Pancreas (tissue), 10 donors: Measurements from ENCODE around the gene TLNRD1. TPM values are rescaled to one million over a fixed set of nuclear protein-coding genes. Genes with fewer than 3 reads are reported as not detected.

ENCODE experiments used
- ATAC-seq, 4 donors: fragments of 200-7000 bp; cut with Tn5 transposase; one replicate each; pipeline versions ENCODE4 v1.8.0 to v1.9.1; 2020; ENCODE audit warnings: mild to moderate bottlenecking in 4 of 4, moderate library complexity in 4 of 4
- DNase-seq, 6 donors: peaks; one replicate each; pipeline ENCODE4 v3.0.0-alpha.2; 2020
- FAIRE-seq: peaks from 2 replicates; lab custom pipeline; 2012; peaks lifted over from hg19 to GRCh38; lab: Jason Lieb, UNC
- H3K27ac ChIP-seq, 4 donors: fragments of 200-600 bp; sonication (generic); 1 replicate in 3 of 4; 2 replicates in 1 of 4; pipeline versions ENCODE4 v1.5.0 to v1.8.0; 2020
- H3K27me3 ChIP-seq, 4 donors: fragments of 200-600 bp; one replicate each; pipeline ENCODE4 v1.8.0; 2021
- H3K36me3 ChIP-seq, 3 donors: fragments of 200-600 bp; sonication (generic) in 1 of 3; one replicate each; pipeline versions ENCODE4 v1.5.0 to v1.8.0; 2020 to 2021
- H3K4me1 ChIP-seq, 3 donors: fragments of 200-600 bp; one replicate each; pipeline ENCODE4 v1.8.0; 2021
- H3K4me3 ChIP-seq, 4 donors: fragments of 200-600 bp; sonication (generic) in 2 of 4; one replicate each; pipeline versions ENCODE4 v1.5.0 to v1.8.0; 2020 to 2021
- H3K9me3 ChIP-seq, 4 donors: fragments of 200-600 bp; one replicate each; pipeline ENCODE4 v1.8.0; 2021
- WGBS, 2 donors: extraction: QIAGEN DNeasy Blood & Tissue Kit; methylation state at CpG; one replicate each; pipeline ENCODE4 v1.1.7; 2013; 5-methylcytosine and 5-hydroxymethylcytosine counted together
- intact Hi-C, 3 donors: fragments of 100-400 bp; cut with DNase I; formaldehyde crosslinking; loops; one replicate each; pipeline versions ENCODE4 v1.11.1 to v1.14.2; 2022
- polyA plus RNA-seq, 2 donors: library from polyadenylated mRNA; stranded (reverse); fragments of 200-250 nt; gene quantifications; one replicate each; pipeline ENCODE4 v1.2.3, GENCODE V29; 2013
- total RNA-seq, 6 donors: library from RNA; stranded (reverse); fragmentation: NEBNext Ultra II Directional in 4 of 6; extraction: Animal tissue kit (Norgen Biotek cat#: 25700) in 4 of 6; gene quantifications; one replicate each; pipeline versions ENCODE4 v1.2.1 to v1.2.4, GENCODE V29; 2021 to 2023
- TF ChIP-seq, protein P1 (sequence below), 4 donors: fragments of 200-600 bp; sonication (generic) in 3 of 4; IDR thresholded peaks; one replicate each; pipeline versions ENCODE4 v1.5.0 to v1.8.0; 2021; ENCODE audit warnings: antibody characterized with exemption in 4 of 4
- donor health status: healthy with polysubstance abuse.
- donor health status: DM: no; HTN: no; CAD: no; lungs with moderate emphysema.
- donor health status: DM: no; HTN: no; CAD: no.
- donor health status: control.
- donor health status: control.
- donor health status: Bipolar disorder and iron deficiency.
- donor health status: DM: yes; HTN: yes; CAD: no.
- donor health status: DM: no; HTN: no; CAD: no.
- donor health status: DM: no; HTN: no; CAD: no.
- donor health status: DM: yes; HTN: yes; CAD: no.

The TLNRD1 gene
- total and polyA plus RNA-seq, 8 donors = 3.1 to 13.5 (median 8.8) TPM

DNA sequence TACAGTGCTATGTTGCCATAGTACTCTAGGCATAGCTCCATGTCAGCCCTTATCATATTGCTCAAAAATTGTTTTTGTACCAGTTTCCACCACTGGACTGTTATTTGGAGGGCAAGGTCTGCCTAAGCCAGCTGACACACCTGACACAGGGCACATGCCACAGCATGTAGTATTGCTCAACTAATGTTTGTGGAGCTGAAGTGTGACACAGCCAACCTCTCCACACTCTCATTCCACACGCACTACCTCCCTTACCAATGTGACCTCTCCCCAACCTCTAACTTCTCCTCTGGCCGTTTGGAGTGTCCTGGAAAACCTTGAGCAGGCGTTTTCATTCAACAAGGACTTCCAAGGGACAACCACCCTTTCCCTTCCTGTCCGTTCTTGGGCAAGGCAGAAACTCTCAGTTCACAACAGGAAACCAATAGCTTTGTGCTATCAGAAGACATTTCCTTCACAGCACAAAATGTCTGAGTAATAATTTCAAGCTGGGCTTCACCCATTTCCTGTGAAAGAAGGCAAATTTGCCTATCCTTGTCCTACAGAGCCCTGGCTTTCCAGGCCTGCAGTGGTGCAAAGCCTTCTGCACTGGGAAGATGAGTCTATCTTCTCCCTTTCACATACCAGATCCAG, 38.4 kb downstream of the TLNRD1 start:
- 18 to 22% methylated on average over 4 of the region's 4 CpGs for WGBS, 2 donors
- DNase-seq (peak in 5 of 6 donors; percentile 35 to 72 (median 52)), FAIRE-seq (no peak), ATAC-seq (peak; percentile 94 to 96 (median 95))
- Histone ChIP-seq H3K27me3 (no peaks in the 10 kb centered on the region), H3K4me3 (no peak overlapping the region), H3K27ac (peak overlapping the region; percentile 4 to 59 (median 38)), H3K36me3 (no peaks in the 10 kb centered on the region), H3K9me3 (no peaks in the 10 kb centered on the region), H3K4me1 (peaks cover 9 to 13% (median 12%) of the 10 kb centered on the region in 3 donors)
- intact Hi-C loops = no loop called here
- TF ChIP-seq, protein P1, sequence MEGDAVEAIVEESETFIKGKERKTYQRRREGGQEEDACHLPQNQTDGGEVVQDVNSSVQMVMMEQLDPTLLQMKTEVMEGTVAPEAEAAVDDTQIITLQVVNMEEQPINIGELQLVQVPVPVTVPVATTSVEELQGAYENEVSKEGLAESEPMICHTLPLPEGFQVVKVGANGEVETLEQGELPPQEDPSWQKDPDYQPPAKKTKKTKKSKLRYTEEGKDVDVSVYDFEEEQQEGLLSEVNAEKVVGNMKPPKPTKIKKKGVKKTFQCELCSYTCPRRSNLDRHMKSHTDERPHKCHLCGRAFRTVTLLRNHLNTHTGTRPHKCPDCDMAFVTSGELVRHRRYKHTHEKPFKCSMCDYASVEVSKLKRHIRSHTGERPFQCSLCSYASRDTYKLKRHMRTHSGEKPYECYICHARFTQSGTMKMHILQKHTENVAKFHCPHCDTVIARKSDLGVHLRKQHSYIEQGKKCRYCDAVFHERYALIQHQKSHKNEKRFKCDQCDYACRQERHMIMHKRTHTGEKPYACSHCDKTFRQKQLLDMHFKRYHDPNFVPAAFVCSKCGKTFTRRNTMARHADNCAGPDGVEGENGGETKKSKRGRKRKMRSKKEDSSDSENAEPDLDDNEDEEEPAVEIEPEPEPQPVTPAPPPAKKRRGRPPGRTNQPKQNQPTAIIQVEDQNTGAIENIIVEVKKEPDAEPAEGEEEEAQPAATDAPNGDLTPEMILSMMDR (IDR thresholded peaks at IDR 0.05) = no peak

DNA sequence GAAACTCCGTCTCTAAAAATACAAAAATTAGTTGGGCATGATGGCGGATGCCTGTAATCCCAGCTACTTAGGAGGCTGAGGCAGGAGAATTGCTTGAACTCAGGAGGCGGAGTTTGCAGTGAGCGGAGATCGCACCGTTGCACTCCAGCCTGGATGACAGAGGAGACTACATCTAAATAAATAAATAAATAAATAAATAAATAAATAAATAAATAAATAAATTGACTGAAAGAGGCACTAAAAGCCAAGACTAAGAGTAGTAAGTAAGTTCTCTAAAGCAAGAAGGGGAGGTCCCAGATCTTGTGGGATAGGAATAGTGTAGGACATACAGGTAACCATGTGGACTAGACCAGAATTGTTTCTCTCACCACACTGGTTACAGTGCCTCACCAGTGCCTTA, 40.0 kb downstream of the TLNRD1 start:
- intact Hi-C loops = no loop called here

DNA sequence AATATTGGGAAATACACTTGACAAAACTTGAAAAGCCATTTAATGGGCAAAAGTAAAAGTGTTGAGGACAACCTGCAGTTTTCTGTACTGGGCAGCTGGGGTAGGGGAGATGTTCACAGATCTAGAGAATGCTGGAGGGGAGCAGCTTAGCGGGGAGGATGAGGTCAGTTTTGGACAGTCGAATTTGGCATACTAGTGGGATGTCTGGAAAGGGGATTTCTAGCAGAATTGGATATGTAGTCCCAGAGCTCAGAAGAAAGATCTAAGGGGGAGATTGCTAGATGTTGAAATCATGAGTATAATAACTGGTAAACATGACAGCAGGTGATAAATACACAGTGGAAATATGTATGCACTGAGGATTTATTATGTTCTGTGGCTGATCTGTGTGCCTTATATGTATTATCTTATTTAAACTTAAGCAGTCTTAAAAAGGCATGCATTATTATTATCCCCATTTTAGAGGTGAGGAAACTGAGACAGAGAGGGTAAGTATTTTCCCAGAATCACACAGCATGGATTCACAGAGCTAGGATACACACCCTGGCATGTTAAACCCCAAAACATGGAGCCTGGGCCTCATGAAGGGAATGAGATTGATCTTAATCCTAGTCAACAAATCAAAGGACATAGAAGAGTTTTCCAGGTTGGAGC, 42.7 kb downstream of the TLNRD1 start:
- no peak for ATAC-seq
- DNase-seq = no peak
- H3K36me3 ChIP-seq = no peaks in the 10 kb centered on the region
- no peaks in the 10 kb centered on the region for H3K9me3 ChIP-seq
- H3K4me3 ChIP-seq = no peak overlapping the region
- H3K4me1 ChIP-seq = peaks cover 5 to 8% (median 8%) of the 10 kb centered on the region in 3 donors
- no peaks in the 10 kb centered on the region for H3K27me3 ChIP-seq
- WGBS, 2 donors = 94 to 95% methylated on average over 2 of the region's 2 CpGs
- no peak overlapping the region for H3K27ac ChIP-seq
- TF ChIP-seq, protein P1 (IDR thresholded peaks at IDR 0.05) = no peak
- no peak for FAIRE-seq
- intact Hi-C loops = no loop called here

More for the DNA sequence above, 40.0 kb downstream of the TLNRD1 start:
- no peaks in the 10 kb centered on the region for H3K36me3 ChIP-seq
- no peak overlapping the region for H3K27ac ChIP-seq
- no peaks in the 10 kb centered on the region for H3K27me3 ChIP-seq
- peaks cover 9 to 13% (median 12%) of the 10 kb centered on the region in 3 donors for H3K4me1 ChIP-seq
- H3K4me3 ChIP-seq = no peak overlapping the region
- H3K9me3 ChIP-seq = no peaks in the 10 kb centered on the region
- DNase-seq (no peak), FAIRE-seq (no peak), ATAC-seq (no peak)
- TF ChIP-seq, protein P1 (IDR thresholded peaks at IDR 0.05) = no peak
- WGBS, 2 donors = 90 to 96% methylated on average over 6 of the region's 6 CpGs

DNA sequence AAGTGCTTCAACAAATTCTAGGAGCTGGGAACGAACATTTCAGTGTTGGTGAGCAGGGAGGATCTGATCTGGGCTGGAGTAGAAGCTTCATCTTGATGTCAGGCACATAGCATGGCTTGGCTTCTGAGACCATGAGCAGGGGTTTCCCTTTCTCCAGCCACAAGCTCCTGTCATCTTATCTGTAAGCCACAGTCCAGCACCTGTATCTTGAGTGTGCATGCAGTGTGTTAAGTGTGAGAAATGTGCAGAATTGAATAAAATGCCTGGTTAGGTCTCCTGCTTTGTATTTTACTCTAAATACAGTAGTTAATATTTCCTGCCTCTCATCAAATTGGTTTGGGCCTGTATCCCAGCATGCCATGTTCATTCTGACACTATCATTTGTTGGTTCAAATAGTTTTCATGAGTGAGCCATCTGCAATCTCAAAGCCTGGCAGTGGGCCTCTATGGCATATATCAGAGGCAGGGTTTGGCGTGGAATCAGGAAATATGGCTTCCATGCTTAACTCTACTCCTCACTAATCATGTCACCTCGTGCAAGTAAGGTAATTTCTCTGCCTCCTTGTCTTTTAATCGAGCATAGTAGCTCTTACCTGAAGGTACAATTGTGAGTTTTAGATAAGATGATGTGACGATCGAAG, 43.3 kb downstream of the TLNRD1 start:
- FAIRE-seq = no peak
- 84 to 88% methylated on average over 6 of the region's 6 CpGs for WGBS, 2 donors
- DNase-seq = no peak
- Histone ChIP-seq H3K27me3 (no peaks in the 10 kb centered on the region), H3K4me3 (no peak overlapping the region), H3K36me3 (no peaks in the 10 kb centered on the region), H3K4me1 (peaks cover 0 to 4% (median 4%) of the 10 kb centered on the region in 3 donors), H3K27ac (no peak overlapping the region), H3K9me3 (no peaks in the 10 kb centered on the region)
- no peak for ATAC-seq
- intact Hi-C loops = no loop called here
- TF ChIP-seq, protein P1 (IDR thresholded peaks at IDR 0.05) = no peak
